ENCODE data around the gene SYT10. TPM values are rescaled to one million over a fixed set of nuclear protein-coding genes. Genes with fewer than 3 reads are reported as not detected.

The SYT10 gene
- total RNA-seq, 1 experiment from 2014 or later, result 0.70 TPM

GRCh38 chr12:33330940-33331339 lies 108.7 kb downstream of the SYT10 start:
- H4K20me1 ChIP-seq (ENCODE audit: control insufficient read depth, insufficient read depth, insufficient read length), result no peaks in the 10 kb centered on the region
- no peak overlapping the region for H3K4me3 Mint-ChIP-seq
- no peak overlapping the region for H3K4me2 ChIP-seq (ENCODE audit: insufficient read depth, insufficient read length, low read length)
- no peak overlapping the region for H2BK5ac ChIP-seq (ENCODE audit: insufficient read length, low read length)
- H3K4me1 ChIP-seq (ENCODE audit: insufficient read depth, low read length), result no peaks in the 10 kb centered on the region; the same call in 1 of the 2 replicates
- H3K9me3 ChIP-seq (ENCODE audit: control insufficient read depth, low read depth, low read length), result no peaks in the 10 kb centered on the region
- H4K91ac ChIP-seq (ENCODE audit: insufficient read length, low read depth, low read length), result no peak overlapping the region
- H2BK120ac ChIP-seq (ENCODE audit: low read depth, low read length, poor library complexity, severe bottlenecking), result no peak overlapping the region
- no peak overlapping the region for H3T11ph ChIP-seq (ENCODE audit: low read length)
- H2BK20ac ChIP-seq (ENCODE audit: low read depth, low read length, poor library complexity, severe bottlenecking), result no peak overlapping the region
- no CpG with 5 or more reads among the region's 2 CpGs for WGBS (ENCODE audit: extremely low coverage, insufficient read length, low lambda C conversion rate)
- no peak overlapping the region for H3K4ac ChIP-seq (ENCODE audit: low read depth, low read length)
- no peaks in the 10 kb centered on the region for H3K79me1 ChIP-seq (ENCODE audit: insufficient read depth, low read depth, low read length, poor library complexity, severe bottlenecking)
- H3K23ac ChIP-seq (ENCODE audit: insufficient read length, low read depth, low read length), result no peak overlapping the region
- H3K9me3 Mint-ChIP-seq, result peaks cover 1 to 2% of the 10 kb centered on the region in 2 experiments; a peak in 3 of 5 replicates
- no peaks in the 10 kb centered on the region; the same call in 1 of the 2 replicates for H3K27me3 Mint-ChIP-seq (ENCODE audit: low read depth)
- no peaks in the 10 kb centered on the region; a peak in 1 of 7 replicates for H3K36me3 Mint-ChIP-seq (ENCODE audit: insufficient read depth in 1 of 3, low read depth in 3 of 3)
- H2AK5ac ChIP-seq (ENCODE audit: insufficient read length, low read length), result no peak overlapping the region
- no peak for TF ChIP-seq CTCF (conservative IDR thresholded peaks at IDR 0.05)
- no peak overlapping the region for H3K14ac ChIP-seq (ENCODE audit: insufficient read depth, low read length)
- H2BK12ac ChIP-seq (ENCODE audit: insufficient read length, low read depth, low read length), result no peak overlapping the region
- H4K8ac ChIP-seq (replicated peaks; ENCODE audit: insufficient read length, low read depth, low read length), result no peak overlapping the region
- no peak overlapping the region for H2AFZ ChIP-seq (ENCODE audit: low read length)
- H3K18ac ChIP-seq (ENCODE audit: insufficient read length, low read depth, low read length), result no peak overlapping the region
- no peaks in the 10 kb centered on the region for H3K27me3 ChIP-seq (ENCODE audit: insufficient read depth, low read length)
- DNase-seq, result no peak
- no peak overlapping the region for H3K56ac ChIP-seq (ENCODE audit: insufficient read length, low read depth, low read length)
- H3K27ac ChIP-seq (ENCODE audit: insufficient read length, low read depth, low read length), result no peak overlapping the region
- H3K9ac ChIP-seq (ENCODE audit: extremely low read depth, insufficient read length, low read length), result no peak overlapping the region
- H3K23me2 ChIP-seq (ENCODE audit: insufficient read length, low read depth, low read length, poor library complexity, severe bottlenecking), result no peaks in the 10 kb centered on the region
- no peak overlapping the region for H2BK15ac ChIP-seq (ENCODE audit: low read depth, low read length)
- H3K27ac Mint-ChIP-seq, result peak overlapping the region in 1 of 3 experiments; percentile 83; a peak in 1 of 7 replicates
- peaks cover 4 to 5% of the 10 kb centered on the region in 2 experiments for H3K4me1 Mint-ChIP-seq
- no peaks in the 10 kb centered on the region for H3K79me2 ChIP-seq (ENCODE audit: insufficient read depth, low read length)
- H4K5ac ChIP-seq (ENCODE audit: insufficient read length, low read depth, low read length), result no peak overlapping the region
